T-helper 2 cell treated with Interferon-gamma antibody and Interleukin-4, amounts not matched to agents 100 ng/mL and 5 ng/mL, for 36 hours (primary cell): Measurements from ENCODE around the gene MSL3. TPM values are rescaled to one million over a fixed set of nuclear protein-coding genes. Genes with fewer than 3 reads are reported as not detected.

ENCODE experiments used
- intact Hi-C: fragments of 100-400 bp; cut with micrococcal nuclease; formaldehyde crosslinking; loops from one replicate; pipeline ENCODE4 v1.15.1; 2023
- total RNA-seq: library from RNA; stranded (reverse); gene quantifications from 2 replicates; pipeline ENCODE4 v1.2.3, GENCODE V29; 2022

The MSL3 gene
- total RNA-seq, 1 donor from 2014 or later, result 40.9 TPM

DNA sequence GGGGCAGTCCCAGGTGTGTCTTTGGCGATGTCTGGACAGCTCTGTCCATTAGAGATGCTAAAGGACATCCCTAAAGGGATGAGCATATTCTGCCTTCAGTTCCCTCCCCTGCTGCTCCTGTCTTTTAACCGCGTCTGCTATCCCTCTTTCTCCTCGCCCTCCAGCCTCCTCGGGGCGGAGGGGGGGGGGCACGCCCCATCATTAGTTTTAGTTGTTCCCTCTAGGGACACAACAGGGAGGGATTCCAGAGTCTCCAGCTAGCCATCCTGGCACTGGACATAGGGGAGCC lies 1.1 kb downstream of the MSL3 start:
- intact Hi-C loops, result loop anchor here (1.0 to 2.0 kb wide), 3 partner anchors 11 to 34 kb away; no protein-coding TSS in a partner anchor

GRCh38 chrX:11759461-11760311 lies 1.6 kb downstream of the MSL3 start:
- intact Hi-C loops, result loop anchor here (1.0 to 10.0 kb wide), 4 partner anchors 11 to 1745 kb away; no protein-coding TSS in a partner anchor

DNA sequence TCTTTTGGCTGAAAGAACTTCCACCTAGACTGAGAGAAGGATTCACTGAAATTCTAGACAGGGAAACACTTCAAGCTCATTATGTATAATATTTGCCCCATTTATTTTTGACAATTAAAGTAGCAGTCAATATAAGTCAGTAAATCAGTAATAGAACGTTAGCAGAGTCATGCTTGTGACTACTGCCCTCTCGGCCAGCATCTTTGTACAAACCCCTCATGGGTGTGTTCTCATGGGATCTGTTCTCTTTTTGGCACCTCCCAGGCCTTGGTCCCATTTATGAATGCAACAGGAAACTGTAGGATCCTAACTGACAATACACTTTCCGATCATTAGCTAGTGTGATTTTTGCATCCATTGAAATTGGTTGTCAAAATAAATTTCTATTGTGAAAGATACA lies 2.9 kb downstream of the MSL3 start:
- intact Hi-C loops, result loop anchor here (10.0 kb wide), 1 partner anchor 1746 kb away; no protein-coding TSS in a partner anchor

DNA sequence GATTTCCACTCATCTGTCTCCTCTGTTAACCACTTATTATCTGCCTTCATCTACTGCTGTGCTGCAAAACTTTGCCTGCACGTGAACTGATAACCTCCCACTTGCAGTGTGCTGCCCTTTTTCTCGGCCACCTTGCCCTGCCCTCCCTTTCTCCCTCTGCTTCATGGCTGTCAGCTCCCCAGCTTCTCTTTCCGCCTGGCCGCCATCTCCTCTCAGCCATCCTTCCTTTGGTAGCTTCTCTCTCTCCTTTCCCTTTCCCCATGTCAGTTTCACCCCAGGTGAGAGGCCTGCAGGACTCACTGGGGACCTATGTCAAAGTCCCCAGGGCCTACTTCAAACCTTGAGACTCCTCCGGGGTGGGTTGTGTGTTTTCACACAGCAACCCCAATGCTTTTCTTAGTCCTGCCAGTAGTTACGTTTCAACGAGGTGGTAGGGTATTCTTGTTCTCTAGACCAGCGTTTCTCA lies 6.6 kb downstream of the MSL3 start:
- intact Hi-C loops, result loop anchor here (10.0 kb wide), 1 partner anchor 1750 kb away; no protein-coding TSS in a partner anchor

DNA sequence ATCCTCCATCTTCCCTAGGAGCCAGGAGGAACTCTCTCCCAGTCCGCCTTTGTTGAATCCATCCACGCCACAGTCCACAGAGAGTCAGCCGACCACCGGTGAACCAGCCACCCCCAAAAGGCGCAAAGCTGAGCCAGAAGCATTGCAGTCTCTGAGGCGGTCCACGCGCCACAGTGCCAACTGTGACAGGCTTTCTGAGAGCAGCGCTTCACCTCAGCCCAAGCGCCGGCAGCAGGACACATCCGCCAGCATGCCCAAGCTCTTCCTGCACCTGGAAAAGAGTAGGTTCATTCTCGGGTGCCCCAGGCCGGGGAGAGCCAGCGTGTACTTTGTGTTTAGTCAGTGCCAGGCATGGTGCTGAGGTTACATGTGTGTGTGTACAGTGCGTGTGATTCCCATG lies 7.4 kb downstream of the MSL3 start:
- intact Hi-C loops, result loop anchor here (10.0 kb wide), 1 partner anchor 1751 kb away; no protein-coding TSS in a partner anchor

- intact Hi-C loops, result loop anchor here (10.0 kb wide), 1 partner anchor 1752 kb away; no protein-coding TSS in a partner anchor
Measured at GRCh38 chrX:11766487-11766886, 8.4 kb downstream of the MSL3 start.

DNA sequence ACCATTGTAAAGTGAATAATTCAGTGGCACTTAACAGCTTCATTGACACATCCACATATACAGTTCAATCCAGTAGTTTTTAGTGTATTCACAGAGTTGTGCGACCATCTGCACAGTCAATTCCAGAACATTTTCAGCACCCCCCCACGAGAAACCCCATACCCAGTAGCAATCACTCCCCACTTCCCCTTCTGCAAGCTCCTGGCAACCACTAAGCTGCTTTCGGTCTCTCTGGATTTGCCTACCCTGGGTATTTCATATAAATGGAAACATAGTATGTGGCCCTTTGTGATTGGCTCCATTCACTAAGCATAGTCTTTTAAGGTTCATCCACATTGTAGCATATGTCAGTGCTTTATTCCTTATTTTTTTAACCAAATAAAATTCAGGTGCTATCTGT lies 10.0 kb downstream of the MSL3 start:
- intact Hi-C loops, result loop anchor here (10.0 kb wide), 1 partner anchor 1753 kb away; no protein-coding TSS in a partner anchor

DNA sequence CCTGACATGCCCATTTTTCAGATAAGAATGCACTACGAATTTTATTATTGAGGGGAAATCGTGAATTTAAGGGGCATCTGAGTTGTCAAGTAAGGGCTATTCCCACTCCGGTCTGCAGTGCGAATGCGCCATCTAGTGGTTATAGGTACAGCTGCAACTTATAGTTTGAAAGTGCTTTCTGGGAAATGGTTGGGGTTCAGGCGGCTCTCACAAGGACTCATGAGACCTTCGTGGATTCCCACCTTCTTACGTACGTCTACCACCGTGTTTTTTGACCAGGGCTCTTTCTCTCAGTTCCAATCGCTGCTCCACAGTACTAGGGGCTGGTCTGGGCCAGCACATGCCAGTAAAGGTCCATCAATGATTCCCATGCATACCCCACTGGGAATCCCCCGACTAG lies 12.3 kb downstream of the MSL3 start:
- intact Hi-C loops, result loop anchor here (1.0 to 10.0 kb wide), 3 partner anchors 11 to 626 kb away; no protein-coding TSS in a partner anchor

GRCh38 chrX:11778230-11778629 lies 20.2 kb downstream of the MSL3 start:
- intact Hi-C loops, result loop anchor here (10.0 kb wide), 1 partner anchor 633 kb away; no protein-coding TSS in a partner anchor

- intact Hi-C loops, result no loop called here
Measured at GRCh38 chrX:11781133-11781532, 23.1 kb downstream of the MSL3 start.

DNA sequence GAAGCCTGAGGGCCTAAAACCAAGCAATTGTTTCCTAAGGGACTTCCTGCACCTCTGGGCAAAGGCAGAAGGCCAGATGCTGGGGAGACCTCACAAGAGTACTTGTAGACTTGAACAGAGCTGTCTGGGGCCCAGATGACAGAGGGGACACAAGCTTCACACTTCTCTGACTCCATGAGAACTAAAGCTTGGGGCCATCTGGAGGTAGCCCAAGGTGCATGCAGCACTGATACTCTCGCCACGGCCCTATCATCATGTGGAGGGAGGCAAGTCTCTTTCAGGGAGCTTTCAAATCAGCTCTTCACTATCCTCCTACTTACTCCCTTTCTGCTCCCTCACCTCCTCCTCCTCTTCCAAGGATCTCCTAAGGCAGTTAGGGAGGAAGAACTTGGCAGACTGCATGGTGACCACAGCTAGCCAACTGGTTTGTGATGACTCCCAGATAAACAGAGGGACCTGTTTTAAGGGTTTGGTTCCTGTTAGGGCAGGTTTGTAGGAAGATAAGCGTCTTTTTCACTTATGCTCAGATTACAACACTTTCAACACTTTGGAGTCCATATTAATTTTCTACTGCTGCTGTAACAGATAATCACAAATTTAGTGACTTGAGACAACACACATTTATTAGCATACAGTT lies 23.8 kb downstream of the MSL3 start:
- intact Hi-C loops, result no loop called here

GRCh38 chrX:11784543-11784942 lies 26.5 kb downstream of the MSL3 start:
- intact Hi-C loops, result no loop called here

- intact Hi-C loops, result loop anchor here (2.0 kb wide), 2 partner anchors 38 to 122 kb away; no protein-coding TSS in a partner anchor
Measured at GRCh38 chrX:11786862-11787261, 28.8 kb downstream of the MSL3 start.

- intact Hi-C loops, result loop anchor here (2.0 kb wide), 2 partner anchors 37 to 121 kb away; no protein-coding TSS in a partner anchor
Measured at GRCh38 chrX:11787564-11787963, 29.5 kb downstream of the MSL3 start.

- intact Hi-C loops, result no loop called here
Measured at GRCh38 chrX:11789809-11790208, 31.8 kb downstream of the MSL3 start.

- intact Hi-C loops, result no loop called here
Measured at GRCh38 chrX:11791090-11791489, 33.1 kb downstream of the MSL3 start.

- intact Hi-C loops, result no loop called here
Measured at GRCh38 chrX:11791537-11791936, 33.5 kb downstream of the MSL3 start.

GRCh38 chrX:11792461-11793421 lies 34.7 kb downstream of the MSL3 start:
- intact Hi-C loops, result loop anchor here (2.0 kb wide), 1 partner anchor 34 kb away; the partner anchor contains the start of gene MSL3

- intact Hi-C loops, result loop anchor here (2.0 kb wide), 1 partner anchor 35 kb away; the partner anchor contains the start of gene MSL3
Measured at GRCh38 chrX:11793734-11794133, 35.7 kb downstream of the MSL3 start.

GRCh38 chrX:11813341-11813740 lies 55.3 kb downstream of the MSL3 start:
- intact Hi-C loops, result no loop called here
